GM21423 (cell line): Measurements from ENCODE around the gene GRN.
A peak's percentile ranks its signal among the peaks of the same experiment; 100 is the strongest.
"Not testable (repeated sequence)": the region's sequence is repeated elsewhere in the genome, so short reads cannot be mapped to it uniquely, and the experiment has no call there.

Experiments used
- ATAC-seq: cut with Tn5 transposase; IDR thresholded peaks from one replicate; pipeline ENCODE4 v1.9.1; 2021; ENCODE audit warnings: mild to moderate bottlenecking, moderate library complexity; ENCODE audit not compliant: unreplicated experiment

GRN gene

DNA sequence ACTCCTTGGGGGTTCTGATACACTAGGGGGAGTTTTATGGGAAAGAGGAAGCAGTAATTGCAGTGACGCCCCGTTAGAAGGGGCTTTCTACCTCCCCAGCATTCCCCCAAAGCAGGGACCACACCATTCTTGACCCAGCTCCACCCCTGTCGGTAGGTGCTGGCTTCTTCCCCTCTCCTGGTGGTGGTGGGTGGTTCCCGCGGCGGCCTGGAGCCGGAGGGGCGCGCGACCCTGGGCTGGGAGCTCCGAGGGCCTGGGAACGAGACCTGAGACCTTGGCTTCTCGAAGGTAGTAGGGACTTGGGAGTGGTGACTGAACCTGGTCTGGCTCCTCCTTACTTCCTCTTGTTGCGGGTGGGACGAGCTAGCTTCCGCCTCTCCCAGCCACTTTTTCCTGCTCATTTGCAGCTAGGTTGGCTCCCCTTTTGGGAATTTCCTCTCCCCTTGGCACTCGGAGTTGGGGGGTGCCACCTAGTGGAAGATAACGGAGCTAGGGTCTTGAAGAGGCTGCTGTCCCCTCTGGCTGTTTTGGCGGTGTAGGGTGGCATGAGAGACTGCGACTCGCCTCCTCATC lies 438 bp downstream of the GRN start:
- peak; percentile 3 for ATAC-seq

DNA sequence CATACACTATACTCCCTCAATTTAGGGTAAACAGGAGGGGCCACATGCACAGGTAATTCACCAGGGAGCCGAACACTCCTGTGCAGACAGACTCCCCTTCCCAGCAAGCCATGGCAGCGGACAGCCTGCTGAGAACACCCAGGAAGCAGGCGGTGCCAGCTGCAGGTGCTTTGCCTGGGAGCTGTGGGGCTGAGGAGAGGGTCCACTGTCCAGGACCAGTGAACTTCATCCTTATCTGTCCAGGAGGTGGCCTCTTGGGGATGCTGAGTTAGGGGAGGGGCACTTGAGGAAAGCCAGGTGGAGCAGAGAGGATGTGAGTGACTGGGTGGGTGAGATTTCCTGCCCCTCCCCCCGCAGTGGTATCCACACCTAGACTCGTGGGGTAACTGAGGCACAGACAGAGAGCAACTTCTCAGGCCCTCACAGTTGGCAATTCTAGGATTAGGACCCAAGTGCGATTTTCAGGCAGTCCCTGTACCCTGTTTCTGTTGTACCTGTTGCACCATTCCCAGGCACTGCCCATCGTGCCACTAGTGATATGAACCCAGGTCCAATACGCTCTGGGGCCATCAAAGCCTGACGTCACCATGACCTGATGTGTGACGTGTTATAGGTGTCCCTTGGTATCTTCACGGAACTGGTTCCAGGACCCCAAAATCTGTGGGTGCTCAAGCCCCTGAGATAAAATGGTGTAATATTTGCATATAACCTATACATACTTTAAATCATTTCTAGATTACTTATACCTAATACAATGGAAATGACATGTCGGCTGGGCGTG lies 1.2 kb downstream of the GRN start:
- no peak for ATAC-seq

DNA sequence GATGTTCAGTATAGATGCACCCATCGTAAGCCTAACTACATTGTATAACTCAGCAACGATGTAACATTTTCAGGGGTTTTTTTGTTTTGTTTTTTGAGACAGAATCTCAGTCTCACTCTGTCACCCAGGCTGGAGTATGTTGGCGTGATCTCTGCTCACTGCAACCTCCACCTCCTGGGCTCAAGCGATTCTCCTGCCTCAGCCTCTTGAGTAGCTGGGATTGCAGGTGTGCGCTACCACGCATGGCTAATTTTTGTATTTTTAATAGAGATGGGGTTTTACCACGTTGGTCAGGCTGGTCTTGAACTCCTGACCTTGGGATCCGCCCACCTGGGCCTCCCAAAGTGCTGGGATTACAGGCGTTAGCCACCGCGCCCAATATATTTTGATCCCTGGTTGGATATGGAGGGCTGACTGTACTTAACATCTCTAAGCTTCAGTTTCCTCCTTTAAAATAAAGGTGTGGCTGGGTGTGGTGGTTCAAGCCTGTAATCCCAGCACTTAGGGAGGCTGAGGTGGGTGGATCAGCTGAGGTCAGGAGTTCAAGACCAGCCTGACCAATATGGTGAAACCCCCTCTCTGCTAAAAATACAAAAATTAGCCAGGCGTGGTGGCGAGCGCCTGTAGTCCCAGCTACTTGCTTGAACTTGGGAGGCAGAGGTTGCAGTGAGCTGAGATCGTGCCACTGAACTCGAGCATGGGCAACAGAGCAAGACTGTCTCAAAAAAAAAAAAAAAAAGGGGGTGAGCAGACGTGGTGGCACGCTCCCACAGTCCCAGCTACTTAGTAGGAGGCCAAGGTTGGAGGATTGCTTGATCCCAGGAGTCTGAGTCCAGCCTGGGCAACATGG lies 2.3 kb downstream of the GRN start:
- not testable (repeated sequence) for ATAC-seq

DNA sequence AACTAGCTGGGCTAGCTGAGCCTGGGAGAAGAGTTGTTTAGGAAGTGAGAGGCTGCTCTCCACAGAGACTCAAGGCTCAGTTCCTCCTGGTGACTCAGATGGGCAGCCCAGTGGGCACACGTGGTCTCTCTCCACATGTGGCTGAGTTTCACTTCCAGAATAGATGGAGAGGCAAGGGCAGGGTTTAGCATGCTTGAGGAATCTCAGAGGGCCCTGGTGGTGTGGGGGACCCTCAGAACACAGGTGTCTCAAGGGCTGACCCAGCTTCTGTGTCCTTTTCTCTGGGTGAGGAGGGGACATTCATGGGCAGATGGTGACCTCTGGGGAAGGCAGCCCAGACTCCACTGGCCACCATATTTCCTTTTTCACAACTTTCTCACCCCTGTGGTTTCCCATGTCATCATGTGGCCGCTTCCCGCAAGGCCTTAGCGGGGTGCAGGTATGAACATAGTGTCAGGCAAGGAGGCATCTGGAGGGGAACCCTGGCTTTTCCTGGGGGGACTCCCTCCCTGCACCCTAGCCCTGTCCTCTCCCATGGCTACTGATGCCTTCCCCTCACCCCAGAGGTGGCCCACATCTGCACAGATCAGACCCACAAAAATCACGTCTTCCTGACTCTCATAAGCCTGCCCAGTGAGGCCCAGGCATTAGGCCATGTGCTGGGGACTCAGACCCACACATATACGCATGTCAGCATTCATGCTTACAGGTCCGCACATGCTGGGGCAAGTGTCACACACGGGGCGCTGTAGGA lies 3.3 kb downstream of the GRN start:
- peak; percentile 40 for ATAC-seq

DNA sequence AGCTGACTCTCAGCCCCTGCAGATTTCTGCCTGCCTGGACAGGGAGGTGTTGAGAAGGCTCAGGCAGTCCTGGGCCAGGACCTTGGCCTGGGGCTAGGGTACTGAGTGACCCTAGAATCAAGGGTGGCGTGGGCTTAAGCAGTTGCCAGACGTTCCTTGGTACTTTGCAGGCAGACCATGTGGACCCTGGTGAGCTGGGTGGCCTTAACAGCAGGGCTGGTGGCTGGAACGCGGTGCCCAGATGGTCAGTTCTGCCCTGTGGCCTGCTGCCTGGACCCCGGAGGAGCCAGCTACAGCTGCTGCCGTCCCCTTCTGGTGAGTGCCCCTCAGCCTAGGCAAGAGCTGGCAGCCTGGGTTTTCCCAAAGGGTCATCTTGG lies 3.9 kb downstream of the GRN start:
- no peak for ATAC-seq

DNA sequence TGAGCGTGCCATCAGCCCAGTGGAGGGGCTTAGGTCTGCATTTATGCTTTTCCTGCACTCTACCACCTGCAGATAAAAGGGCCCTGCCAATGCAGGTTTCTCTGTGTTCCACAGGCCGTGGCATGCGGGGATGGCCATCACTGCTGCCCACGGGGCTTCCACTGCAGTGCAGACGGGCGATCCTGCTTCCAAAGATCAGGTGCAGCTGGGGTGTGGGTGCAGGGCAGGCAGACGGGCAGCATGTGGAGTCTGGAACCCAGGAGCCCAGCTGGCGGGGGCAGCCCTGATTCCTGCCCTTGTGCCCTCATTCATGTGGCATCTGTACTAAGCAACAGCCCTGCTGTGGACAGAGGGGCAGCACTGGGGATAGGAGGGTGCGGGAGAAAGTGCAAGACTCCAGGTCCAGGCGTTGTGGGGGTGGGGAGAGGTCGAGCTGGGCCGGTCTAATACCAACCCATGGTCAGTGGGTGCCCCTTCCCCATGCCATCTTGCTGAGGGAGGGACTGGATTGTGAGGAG lies 4.5 kb downstream of the GRN start:
- no peak for ATAC-seq

DNA sequence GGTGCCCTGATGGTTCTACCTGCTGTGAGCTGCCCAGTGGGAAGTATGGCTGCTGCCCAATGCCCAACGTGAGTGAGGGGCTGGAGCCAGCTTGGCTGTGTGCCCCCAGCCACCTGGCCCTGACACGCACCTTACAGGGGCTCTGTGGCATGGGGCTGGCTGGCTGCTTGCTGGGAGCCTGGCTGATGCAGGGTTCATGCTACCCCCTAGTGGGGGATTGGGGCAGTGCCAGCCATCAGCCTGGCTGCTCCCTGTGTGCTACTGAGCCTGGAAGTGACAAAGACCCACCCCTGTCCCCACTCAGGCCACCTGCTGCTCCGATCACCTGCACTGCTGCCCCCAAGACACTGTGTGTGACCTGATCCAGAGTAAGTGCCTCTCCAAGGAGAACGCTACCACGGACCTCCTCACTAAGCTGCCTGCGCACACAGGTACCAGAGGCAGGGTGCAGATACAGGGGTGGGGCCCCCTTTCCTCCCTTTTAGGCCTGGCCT lies 5.7 kb downstream of the GRN start:
- ATAC-seq = no peak

DNA sequence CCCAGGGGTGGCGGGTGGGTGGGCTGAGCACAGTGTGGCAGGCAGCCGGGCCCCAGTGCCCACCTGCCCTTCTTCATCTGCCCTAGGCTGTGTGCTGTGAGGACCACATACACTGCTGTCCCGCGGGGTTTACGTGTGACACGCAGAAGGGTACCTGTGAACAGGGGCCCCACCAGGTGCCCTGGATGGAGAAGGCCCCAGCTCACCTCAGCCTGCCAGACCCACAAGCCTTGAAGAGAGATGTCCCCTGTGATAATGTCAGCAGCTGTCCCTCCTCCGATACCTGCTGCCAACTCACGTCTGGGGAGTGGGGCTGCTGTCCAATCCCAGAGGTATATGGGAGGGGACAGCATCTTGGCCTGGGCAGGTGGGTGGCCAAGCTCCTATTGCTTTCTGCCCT lies 6.4 kb downstream of the GRN start:
- ATAC-seq = no peak

DNA sequence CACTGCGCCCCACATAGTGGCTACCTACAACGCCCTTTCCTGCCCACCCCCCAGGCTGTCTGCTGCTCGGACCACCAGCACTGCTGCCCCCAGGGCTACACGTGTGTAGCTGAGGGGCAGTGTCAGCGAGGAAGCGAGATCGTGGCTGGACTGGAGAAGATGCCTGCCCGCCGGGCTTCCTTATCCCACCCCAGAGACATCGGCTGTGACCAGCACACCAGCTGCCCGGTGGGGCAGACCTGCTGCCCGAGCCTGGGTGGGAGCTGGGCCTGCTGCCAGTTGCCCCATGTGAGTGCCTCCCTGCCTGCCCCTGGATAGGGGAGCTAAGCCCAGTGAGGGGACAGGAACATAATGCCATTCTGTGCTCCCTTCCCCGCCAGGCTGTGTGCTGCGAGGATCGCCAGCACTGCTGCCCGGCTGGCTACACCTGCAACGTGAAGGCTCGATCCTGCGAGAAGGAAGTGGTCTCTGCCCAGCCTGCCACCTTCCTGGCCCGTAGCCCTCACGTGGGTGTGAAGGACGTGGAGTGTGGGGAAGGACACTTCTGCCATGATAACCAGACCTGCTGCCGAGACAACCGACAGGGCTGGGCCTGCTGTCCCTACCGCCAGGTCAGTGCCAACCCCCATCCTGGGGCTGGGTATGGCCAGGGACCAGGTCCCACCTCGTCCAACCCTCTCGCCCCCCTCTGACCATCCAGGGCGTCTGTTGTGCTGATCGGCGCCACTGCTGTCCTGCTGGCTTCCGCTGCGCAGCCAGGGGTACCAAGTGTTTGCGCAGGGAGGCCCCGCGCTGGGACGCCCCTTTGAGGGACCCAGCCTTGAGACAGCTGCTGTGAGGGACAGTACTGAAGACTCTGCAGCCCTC lies 7.1 kb downstream of the GRN start:
- no peak for ATAC-seq

DNA sequence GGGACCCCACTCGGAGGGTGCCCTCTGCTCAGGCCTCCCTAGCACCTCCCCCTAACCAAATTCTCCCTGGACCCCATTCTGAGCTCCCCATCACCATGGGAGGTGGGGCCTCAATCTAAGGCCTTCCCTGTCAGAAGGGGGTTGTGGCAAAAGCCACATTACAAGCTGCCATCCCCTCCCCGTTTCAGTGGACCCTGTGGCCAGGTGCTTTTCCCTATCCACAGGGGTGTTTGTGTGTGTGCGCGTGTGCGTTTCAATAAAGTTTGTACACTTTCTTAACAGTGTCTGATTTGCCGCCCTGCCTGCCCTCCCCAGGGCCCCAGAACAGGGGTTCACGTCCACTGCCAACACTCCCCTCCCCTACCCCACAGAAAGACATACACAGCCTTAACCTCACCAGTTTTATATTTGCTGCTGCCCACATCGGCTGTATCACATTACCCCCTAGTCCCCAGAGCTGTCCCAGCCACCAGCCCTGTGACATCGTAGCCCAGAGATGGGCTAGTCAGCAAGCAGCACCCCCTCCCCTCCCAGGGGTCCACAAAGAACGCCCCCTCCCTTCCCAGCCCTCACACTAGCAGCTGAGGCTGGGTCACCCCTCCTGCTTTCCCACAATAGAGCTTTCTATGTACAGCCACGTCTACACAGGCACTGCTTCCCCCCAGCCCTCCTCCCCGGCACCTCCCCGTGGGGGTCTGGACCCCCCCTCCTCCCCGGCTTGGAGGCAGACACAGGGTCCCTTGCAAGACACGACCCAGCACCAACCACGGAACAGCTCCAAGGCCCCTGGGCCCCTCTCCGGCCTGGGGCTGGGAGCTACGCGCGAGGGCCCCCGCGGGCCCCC lies 7.9 kb downstream of the GRN start:
- ATAC-seq = no peak

DNA sequence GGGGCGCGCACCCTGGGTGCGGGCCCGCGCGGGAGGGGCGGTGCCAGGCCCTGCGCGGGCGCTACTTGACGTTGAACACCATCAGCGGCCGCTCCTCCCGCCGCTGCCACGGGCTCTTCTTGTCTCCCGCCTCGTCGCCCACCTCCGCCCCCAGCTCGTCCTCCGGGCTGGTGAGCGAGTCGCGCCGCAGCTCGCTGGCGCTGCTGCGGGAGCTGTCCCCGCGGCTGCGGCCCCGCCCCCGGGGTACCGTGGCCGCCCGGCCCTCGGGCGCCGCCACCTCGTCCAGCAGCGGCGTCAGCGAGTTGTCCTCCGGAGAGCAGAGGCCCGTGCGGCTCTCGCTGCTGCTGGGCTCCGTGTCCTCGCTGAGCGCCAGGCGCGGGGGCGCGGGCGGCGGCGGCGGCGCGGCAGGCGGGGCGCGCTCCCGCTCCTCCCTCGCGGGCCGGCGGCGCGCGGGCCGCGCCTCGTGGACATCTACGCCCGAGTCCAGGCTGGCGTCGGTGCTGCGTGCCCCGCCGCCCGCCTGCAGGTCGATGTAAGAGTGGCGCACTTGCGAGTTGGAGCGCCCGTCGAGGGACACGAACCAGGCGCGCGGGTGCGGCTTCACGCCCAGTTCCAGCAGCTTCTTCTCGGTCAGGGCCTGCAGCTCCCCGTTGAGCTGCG lies 8.7 kb downstream of the GRN start:
- no peak for ATAC-seq

DNA sequence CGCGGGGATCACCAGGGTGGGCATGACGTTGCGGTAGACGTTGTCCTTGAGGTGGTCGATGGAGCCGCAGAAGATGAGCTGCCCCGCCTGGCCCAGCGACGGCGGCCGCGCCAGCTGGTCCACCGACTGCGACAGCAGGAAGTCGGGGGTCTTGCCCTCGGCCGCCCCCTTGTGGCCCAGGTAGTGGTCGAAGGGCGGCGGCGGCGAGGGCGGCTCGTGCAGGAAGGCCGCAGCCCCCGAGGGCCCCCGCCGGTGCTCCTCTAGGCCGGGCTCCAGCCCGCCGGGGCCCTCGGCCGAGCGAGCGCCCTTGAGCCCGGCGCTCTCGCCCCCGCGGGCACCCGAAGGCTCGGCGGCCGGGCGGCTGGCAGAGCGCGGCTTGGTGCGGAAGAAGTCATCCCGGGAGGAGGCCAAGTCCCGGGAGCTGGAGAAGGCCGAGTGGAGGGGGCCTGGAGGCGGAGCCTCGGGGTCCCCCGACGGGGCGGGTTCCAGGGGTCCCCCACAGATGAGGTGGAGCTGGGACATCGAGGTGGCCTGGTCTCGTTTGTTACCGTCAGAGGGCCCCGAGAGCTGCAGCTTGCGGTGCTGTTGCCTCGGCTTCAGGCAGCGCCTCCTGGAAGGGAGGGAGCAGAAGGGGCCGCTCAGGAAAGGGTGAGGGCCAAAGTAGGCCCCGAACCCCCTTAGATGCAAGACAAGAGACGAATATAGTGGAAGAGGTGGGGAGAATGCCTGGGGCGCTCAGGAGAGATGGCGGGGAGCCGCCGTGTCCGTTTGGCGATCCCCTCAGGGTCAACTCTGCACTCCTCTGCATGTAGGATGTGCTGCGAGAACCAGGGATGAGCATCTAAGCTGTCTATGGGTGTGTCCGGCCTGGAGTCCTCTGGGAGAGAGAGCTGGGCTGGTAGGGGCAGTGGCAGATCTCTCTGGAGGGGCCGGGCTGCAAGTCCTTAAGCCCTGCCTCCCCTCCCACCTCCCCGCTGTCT lies 9.8 kb downstream of the GRN start:
- no peak for ATAC-seq

DNA sequence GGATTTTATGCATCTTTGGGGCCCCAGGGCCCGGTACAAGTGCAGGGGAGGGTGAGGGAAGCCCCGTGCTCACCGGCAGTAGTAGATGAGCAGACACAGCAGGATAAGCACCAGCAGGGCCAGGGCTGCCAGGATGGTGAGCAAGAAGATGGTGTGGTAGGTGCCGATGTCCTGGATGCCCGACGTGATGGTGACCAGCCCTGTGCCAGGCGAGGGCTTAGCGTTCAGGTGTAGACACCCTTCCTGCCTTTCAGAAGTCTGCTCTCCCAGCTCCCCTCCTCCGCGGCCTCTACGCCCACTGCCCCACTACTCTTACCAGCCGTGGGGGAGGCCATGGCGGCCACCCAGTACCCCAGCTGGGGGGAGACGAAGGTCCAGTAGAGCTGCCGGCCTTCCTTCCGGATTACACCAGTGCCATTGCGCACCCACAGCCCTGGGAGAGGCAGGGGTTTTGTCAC lies 10.6 kb downstream of the GRN start:
- ATAC-seq = no peak

DNA sequence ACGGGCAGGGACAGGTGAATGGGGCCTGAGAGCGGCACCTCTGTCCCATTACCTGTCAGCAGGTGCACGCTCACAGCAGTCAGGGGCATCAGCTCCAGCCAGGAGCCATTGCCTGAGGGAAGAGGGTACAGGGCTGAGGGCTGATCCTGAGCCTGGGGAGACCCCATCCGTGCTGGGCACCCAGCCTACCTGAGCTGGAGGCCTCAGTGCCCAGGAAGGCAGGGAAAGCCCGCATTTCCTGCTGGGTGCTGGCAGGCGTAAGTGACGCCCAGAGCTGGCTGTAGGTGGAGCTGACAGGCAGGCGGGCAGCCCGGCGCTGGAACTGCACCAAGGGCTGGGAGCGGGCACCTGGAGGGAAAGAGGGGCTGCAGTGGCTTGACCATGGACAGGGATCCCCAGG lies 11.1 kb downstream of the GRN start:
- no peak for ATAC-seq

DNA sequence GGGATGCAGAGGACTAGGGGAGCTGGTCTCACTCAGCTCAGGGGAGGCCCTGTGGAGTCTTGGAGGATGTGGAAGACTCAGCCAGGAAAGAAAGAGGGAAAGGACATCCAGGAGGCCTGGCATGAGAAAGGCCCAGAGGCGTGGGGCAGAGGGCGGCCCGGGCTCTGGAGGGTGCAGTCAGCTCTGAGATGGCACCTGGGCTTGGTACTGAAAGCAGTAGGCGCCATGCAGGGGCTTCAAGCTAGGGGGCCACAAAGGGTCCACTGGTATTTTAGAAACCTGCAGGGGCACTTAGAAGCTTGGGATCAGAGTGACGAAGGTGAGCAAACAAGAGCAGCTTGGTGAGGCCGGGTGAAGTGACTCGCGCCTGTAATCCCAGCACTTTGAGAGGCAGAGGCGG lies 13.0 kb downstream of the GRN start:
- ATAC-seq = no peak

DNA sequence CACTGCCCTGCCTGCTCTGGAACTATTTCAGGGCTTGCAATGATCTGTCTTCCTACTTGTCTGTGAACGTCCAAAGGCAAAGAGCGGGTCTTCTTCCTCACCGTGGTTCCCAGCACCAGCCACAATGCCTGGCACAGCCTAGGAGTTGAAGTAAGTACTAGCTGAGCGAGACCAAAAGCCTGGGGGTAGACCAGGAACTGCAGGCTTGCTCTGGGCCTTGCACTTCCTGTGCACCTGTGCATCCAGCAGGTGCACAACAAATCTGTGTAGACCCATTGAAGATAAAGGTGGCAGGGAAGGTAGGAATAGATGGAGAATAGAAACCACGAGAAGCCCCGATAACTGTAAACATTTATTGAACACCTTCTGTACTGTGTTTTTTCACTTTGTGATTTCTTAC lies 13.9 kb downstream of the GRN start:
- no peak for ATAC-seq

DNA sequence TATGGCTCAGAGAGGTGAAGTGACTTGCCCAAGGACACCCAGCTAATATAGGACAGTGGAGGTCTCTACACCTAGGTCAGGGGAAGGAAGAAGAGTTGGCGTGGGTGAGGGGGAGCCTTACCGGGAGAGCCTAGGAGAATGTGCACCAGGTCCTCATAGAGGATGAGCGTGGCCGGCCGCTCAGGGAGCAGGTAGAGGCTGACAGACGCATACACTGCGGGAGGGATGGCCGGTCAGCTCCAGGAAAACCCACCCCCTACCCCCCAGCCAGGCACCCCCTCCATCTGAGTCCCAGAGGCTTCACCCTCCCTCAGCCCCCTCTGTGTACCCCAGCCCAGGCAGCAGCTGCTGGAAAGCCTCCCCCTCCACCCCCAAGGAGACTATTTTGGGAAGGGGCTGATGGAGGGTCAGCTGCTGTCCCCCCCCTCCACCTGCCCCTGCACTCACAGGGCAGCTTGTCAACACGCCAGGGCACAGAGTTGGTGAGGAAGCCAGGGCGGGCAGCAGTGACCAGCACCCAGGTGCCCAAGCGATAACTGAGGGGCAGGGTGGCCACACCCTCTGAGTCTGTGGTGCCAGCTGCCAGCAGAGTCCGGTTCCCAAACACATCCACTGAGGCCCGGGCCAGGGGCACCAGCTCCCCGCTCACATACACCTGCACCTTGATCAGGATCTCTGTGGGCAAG lies 14.5 kb downstream of the GRN start:
- no peak for ATAC-seq
